HUES6 (cell line): Measurements from ENCODE around the gene ZNF431.

Experiments used
- H3K27ac ChIP-seq: 2 replicates; pipeline ENCODE4 v1.7.0; 2013; ENCODE audit warnings: low read depth, mild to moderate bottlenecking, low read length, inconsistent platforms
- H3K27me3 ChIP-seq: 2 replicates; pipeline ENCODE4 v1.6.1; 2013; ENCODE audit warnings: low read length; ENCODE audit not compliant: control insufficient read depth, insufficient read depth
- H3K36me3 ChIP-seq: 2 replicates; pipeline ENCODE4 v1.6.1; 2013; ENCODE audit warnings: low read length; ENCODE audit not compliant: control insufficient read depth, insufficient read depth
- H3K4me1 ChIP-seq: 2 replicates; pipeline ENCODE4 v1.6.1; 2013; ENCODE audit warnings: low read length; ENCODE audit not compliant: control insufficient read depth, insufficient read depth
- H3K4me3 ChIP-seq: 2 replicates; pipeline ENCODE4 v1.5.1; 2013; ENCODE audit warnings: low read depth, low read length
- H3K9ac ChIP-seq: one replicate; pipeline ENCODE4 v1.6.1; 2013; ENCODE audit warnings: mild to moderate bottlenecking, low read length
- H3K9me3 ChIP-seq: 2 replicates; pipeline ENCODE4 v1.6.1; 2013; ENCODE audit warnings: low read depth, low read length; ENCODE audit not compliant: control insufficient read depth, insufficient read depth

Gene ZNF431

DNA sequence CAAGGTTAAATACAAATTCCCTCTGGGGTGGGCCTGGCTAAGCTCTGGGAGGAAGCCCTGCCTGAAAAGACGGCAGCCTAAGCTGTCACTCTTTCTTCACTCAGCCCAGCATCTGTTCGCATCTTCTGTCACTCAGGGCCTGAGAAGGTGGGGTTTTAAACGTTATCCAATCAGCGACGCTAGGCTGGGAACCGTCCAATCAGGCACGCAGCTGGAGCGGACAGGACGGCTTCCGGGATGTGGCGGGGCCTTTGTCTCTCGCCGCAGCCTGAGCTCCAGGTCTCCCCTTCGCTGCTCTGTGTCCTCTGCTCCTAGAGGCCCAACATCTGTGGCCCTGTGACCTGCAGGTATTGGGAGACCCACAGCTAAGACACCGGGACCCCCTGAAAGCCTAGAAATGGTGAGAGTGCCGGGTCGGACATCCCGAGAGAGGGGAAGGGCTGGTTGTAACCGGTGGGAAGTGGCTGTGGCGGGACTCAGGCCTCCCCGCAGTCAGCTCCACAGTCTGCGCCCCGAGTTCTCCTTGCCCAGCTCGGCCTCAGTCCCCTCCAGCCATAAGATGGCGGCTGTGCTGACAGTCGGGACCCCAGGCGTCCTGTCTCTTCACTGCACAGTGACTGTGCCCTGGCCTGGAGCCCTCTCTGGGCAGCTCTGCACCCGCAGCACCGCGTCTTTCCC lies at the start of gene ZNF431:
Gene ZNF431, plus strand, starts transcription at position 254 of the 678 bp plus-strand sequence. Its CDS starts 144 bp downstream, at position 398.
- Histone ChIP-seq H3K4me3 (peak within 1 kb of the TSS; percentile 99), H3K9me3 (peaks cover 11% of the 10 kb centered on the region; the same call in 1 of the 2 replicates), H3K4me1 (peaks cover 3% of the 10 kb centered on the region; the same call in 1 of the 2 replicates), H3K36me3 (peaks cover 37% of the 10 kb centered on the region), H3K27me3 (no peaks in the 10 kb centered on the region), H3K9ac (peak within 1 kb of the TSS; percentile 96), H3K27ac (peak within 1 kb of the TSS; percentile 83)

DNA sequence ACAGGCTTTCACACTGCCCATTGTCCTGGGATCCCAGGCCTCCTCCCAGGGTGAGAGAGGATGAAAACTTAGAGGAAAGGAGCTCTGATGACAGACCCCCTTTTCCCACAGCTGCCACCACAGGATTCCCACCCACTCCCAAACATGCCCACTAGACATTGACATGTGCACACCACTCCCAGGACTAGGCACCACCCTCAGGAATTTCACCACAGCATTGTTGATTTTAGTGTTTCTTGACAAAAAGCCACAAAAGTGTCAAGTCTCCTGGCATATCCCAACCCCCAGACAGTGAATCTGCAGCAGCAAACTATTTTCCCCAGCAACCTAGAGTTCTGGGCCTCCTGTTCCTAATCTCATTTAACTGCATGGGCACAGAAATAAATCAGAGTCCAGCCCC lies 49.7 kb upstream of the ZNF431 start:
- H3K4me3 ChIP-seq = no peak overlapping the region
- no peaks in the 10 kb centered on the region for H3K9me3 ChIP-seq
- 0 out of 2 replicates have a peak, but pooled peaks cover 3% of the 10 kb centered on the region for H3K4me1 ChIP-seq
- peaks cover 52% of the 10 kb centered on the region for H3K36me3 ChIP-seq
- no peaks in the 10 kb centered on the region for H3K27me3 ChIP-seq
- no peak overlapping the region for H3K9ac ChIP-seq
- H3K27ac ChIP-seq = no peak overlapping the region

DNA sequence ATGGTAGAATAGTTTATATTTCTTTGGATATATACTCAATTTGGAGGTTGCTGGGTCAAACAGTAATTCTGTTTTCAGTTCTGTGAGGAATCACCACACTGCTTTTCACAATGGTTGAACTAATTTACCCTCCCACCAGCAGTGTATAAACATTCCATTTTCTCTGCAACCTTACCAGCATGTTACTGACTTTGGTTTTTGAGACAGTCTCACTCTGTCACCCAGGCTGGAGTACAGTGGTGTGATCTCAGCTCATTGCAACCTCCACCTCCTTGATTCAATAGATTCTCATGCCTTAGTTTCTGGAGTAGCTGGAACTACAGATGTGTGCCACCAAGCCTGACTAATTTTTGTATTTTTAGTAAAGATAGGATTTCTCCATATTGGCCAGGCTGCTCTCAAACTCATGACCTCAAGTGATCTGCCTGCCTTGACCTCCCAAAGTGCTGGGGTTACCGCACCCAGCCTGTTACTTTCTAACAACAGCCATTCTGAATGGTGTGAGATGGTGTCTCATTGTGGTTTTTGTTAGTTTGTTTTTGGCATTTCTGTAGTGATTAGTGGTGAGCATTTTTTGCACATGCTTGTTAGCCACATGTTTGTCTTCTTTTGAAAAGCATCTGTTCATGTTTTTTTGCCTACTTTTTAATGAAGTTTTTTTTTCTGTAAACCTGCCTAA lies 47.4 kb upstream of the ZNF431 start:
- Histone ChIP-seq H3K27me3 (no peaks in the 10 kb centered on the region), H3K4me3 (no peak overlapping the region), H3K9ac (no peak overlapping the region), H3K9me3 (no peaks in the 10 kb centered on the region), H3K36me3 (peaks cover 50% of the 10 kb centered on the region), H3K27ac (no peak overlapping the region), H3K4me1 (0 out of 2 replicates have a peak, but pooled peaks cover 3% of the 10 kb centered on the region)

DNA sequence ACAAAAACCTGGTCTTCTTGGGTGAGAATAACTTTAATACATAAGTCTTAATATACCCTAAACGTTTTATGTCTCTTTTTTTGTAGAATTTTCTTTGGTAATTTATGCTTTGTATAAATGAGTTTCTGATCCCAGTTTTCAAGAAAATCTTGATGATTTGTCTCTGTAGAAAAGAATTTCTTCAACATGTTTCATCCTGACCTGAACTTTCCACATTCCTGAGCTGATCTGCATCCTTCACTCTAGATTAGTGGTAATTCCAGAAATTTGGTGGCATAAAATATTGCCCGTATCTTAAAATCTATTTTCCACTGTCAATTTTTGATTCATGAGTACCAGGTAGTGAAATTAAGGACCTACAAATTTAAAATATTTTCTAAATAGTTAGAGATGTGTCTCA lies 43.5 kb upstream of the ZNF431 start:
- Histone ChIP-seq H3K4me3 (no peak overlapping the region), H3K27ac (no peak overlapping the region), H3K36me3 (peaks cover 61% of the 10 kb centered on the region)

DNA sequence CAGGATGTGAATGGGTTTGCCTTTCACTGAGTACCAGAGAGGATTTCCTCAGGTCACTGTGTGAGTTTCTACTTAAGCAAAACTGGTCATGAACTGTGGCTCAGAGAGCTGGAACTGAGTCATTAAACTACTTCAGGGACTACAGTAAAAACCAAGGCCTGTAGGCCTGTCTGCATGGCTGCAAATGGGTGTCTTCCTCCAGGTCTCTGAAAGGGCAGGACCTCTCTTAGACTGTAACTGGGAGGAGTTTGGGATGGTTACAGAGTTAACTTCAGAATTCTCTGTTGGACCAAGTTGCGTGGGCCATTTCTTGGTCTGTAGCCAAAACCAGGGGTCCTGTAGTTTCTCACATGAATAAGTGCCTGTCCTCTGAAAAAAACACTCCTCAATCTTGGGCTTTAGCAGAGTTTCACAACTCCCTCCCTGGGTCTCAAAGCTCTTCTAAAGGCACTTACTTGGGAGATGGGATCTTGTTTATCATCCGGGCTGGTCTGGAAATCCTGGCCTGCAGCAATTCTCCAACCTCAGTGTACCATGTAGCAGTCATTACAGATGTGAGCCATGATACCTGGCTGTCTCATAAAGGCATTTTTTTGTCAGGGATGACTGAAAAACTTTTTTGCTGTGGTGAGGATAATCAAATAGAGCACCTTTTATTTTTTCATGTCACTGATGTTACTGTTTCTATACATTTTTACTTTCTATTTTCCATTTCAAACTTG lies 40.2 kb upstream of the ZNF431 start:
- H3K27ac ChIP-seq = no peak overlapping the region
- H3K9ac ChIP-seq = no peak overlapping the region

More for the DNA sequence above, 43.5 kb upstream of the ZNF431 start:
- Histone ChIP-seq H3K27me3 (no peaks in the 10 kb centered on the region), H3K9me3 (no peaks in the 10 kb centered on the region), H3K4me1 (no peaks in the 10 kb centered on the region), H3K9ac (no peak overlapping the region)

DNA sequence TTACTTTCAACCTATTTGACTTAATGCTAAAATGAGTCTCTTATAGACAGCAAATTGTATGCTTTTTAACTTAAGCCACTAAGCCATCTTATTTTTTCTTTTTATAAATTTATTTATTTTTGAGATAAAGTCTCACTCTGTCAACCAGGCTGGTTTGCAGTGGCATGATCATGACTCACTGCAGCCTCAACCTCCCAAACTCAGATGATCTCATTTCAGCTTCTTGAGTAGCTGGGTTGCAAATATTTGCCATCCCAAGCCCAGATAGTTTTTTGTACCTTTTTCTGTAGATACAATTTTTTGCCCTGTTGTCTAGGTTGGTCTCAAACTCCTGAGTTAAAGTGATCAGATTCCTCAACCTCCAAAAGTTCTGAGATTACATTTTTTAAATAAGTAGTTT lies 32.7 kb upstream of the ZNF431 start:
- peaks cover 54% of the 10 kb centered on the region for H3K36me3 ChIP-seq
- H3K4me1 ChIP-seq = no peaks in the 10 kb centered on the region
- no peaks in the 10 kb centered on the region for H3K27me3 ChIP-seq
- H3K9ac ChIP-seq = no peak overlapping the region
- no peak overlapping the region for H3K4me3 ChIP-seq
- H3K9me3 ChIP-seq = peaks cover 10% of the 10 kb centered on the region; the same call in 1 of the 2 replicates
- no peak overlapping the region for H3K27ac ChIP-seq

More for the DNA sequence above, 40.2 kb upstream of the ZNF431 start:
- Histone ChIP-seq H3K4me1 (no peaks in the 10 kb centered on the region), H3K4me3 (no peak overlapping the region), H3K27me3 (no peaks in the 10 kb centered on the region), H3K9me3 (no peaks in the 10 kb centered on the region), H3K36me3 (peaks cover 61% of the 10 kb centered on the region)

DNA sequence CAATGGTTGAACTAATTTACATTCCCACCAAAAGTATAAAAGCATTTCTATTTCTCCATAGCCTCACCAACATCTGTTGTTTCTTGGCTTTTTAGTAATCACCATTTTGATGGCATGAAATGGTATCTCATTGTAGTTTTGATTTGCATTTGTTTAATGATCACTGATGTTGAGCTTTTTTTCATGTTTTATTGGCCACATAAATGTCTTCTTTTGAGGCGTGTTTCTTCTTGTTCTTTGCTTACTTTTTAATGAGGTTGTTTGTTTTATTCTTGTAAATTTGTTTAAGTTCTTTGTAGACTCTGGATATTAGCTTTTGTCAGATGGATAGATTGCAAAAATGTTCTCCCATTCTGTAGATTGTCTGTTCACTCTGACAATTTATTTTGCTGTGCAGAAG lies 31.7 kb upstream of the ZNF431 start:
- H3K36me3 ChIP-seq = peaks cover 52% of the 10 kb centered on the region
- H3K9ac ChIP-seq = no peak overlapping the region
- no peaks in the 10 kb centered on the region for H3K27me3 ChIP-seq

DNA sequence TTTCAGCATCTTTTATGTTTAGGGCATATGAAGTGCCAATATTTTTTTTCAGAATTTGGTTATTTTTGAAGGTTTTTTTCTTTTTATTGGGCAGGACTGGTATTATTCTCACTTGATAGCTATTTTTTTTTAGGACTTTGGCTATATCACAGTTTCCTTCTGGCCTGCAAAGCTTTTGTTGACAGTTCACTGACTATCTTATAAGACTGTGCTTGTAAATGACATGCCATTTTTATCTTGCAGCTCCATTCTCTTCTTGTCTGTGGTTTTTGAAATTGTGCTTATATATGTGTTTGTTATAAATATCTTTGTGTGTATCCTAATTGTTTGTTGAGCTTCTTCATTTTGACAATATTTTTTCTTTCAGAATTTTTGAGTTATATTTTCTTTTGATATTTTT lies 26.4 kb upstream of the ZNF431 start:
- Histone ChIP-seq H3K27me3 (no peaks in the 10 kb centered on the region), H3K4me1 (no peaks in the 10 kb centered on the region), H3K4me3 (no peak overlapping the region), H3K36me3 (peaks cover 68% of the 10 kb centered on the region), H3K27ac (no peak overlapping the region), H3K9ac (no peak overlapping the region), H3K9me3 (peaks cover 6% of the 10 kb centered on the region; the same call in 1 of the 2 replicates)

More for the DNA sequence above, 31.7 kb upstream of the ZNF431 start:
- peaks cover 10% of the 10 kb centered on the region; the same call in 1 of the 2 replicates for H3K9me3 ChIP-seq
- no peak overlapping the region for H3K27ac ChIP-seq
- H3K4me1 ChIP-seq = no peaks in the 10 kb centered on the region
- H3K4me3 ChIP-seq = no peak overlapping the region

DNA sequence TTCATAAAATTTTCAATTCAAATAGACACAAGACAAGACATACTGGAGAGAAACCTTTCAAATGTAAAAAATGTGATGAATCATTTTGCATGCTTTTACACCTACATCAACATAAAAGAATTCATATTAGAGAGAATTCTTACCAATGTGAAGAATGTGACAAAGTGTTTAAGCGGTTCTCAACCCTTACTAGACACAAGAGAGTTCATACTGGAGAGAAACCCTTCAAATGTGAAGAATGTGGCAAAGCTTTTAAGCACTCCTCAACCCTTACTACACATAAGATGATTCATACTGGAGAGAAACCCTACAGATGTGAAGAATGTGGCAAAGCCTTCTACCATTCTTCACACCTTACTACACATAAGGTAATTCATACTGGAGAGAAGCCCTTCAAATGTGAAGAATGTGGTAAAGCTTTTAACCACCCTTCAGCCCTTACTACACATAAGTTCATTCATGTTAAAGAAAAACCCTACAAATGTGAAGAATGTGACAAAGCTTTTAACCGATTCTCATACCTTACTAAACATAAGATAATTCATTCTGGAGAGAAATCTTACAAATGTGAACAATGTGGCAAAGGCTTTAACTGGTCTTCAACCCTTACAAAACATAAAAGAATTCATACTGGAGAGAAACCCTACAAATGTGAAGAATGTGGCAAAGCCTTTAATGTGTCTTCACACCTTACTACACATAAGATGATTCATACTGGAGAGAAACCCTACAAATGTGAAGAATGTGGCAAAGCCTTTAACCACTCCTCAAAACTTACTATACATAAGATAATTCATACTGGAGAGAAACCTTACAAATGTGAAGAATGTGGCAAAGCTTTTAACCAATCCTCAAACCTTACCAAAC lies 24.6 kb upstream of the ZNF431 start:
- peaks cover 60% of the 10 kb centered on the region for H3K36me3 ChIP-seq
- no peaks in the 10 kb centered on the region for H3K4me1 ChIP-seq
- H3K27me3 ChIP-seq = no peaks in the 10 kb centered on the region
- H3K9me3 ChIP-seq = peaks cover 6% of the 10 kb centered on the region; the same call in 1 of the 2 replicates
- H3K9ac ChIP-seq = no peak overlapping the region
- H3K27ac ChIP-seq = no peak overlapping the region
- no peak overlapping the region for H3K4me3 ChIP-seq

DNA sequence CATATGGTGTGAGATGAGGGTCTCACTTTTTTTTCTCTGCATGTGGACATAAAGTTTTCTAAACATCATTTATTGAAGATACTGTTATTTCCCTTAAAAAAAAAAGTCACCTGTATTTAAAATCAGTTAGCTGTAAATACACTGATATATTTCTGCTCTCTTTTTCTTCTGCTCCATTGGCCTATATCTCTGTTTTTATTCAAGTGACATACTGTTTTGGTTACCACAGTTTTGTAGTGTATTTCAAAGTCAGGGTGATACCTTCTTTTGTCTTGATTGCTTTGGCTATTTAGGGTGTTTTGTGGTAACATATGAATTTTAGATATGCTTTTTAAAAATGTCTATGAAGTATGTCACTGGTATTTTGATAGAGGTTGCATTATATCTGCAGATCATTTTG lies 15.8 kb upstream of the ZNF431 start:
- Histone ChIP-seq H3K4me3 (no peak overlapping the region), H3K27ac (no peak overlapping the region), H3K36me3 (peaks cover 9% of the 10 kb centered on the region; the same call in 1 of the 2 replicates), H3K4me1 (peaks cover 5% of the 10 kb centered on the region; the same call in 1 of the 2 replicates), H3K27me3 (no peaks in the 10 kb centered on the region), H3K9ac (no peak overlapping the region), H3K9me3 (peaks cover 5% of the 10 kb centered on the region; the same call in 1 of the 2 replicates)
